NCI-H82 (cell line): ENCODE data around the gene APBB2.

Experiments used
- DNase-seq: peaks from one replicate; lab custom pipeline; 2025; lab: John Stamatoyannopoulos, UW

Gene APBB2

DNA sequence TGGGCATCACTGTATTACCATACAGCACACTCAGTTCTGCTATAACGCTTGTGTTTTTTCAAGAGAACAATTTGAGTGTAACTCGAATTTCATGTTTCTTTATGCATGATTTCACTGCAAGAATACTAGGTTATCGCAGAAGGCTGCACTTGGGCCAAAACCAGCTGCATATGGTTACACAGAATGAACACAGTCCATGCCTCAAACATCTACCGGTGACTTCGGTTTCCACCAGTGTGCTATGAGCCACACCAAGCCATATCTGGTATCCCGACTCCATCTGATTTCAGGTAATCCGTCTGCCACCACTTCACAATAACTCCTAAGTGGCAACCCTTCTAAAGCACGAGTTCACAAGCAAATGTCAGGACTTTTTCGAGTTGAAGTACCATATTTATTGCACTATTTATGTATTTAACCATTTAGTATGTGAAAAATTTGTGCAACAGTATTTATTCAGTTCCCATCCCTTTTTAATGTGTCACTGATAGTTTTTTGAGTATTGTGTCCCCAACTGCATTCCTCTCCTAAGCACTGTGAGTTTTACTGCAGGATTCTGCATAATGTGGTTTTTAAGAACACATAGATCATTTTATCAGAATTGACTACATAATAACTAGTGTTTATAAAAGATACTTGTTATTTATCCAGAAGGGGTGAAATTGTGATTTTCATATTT is 111.8 kb downstream of the APBB2 start:
- DNase-seq = no peak

DNA sequence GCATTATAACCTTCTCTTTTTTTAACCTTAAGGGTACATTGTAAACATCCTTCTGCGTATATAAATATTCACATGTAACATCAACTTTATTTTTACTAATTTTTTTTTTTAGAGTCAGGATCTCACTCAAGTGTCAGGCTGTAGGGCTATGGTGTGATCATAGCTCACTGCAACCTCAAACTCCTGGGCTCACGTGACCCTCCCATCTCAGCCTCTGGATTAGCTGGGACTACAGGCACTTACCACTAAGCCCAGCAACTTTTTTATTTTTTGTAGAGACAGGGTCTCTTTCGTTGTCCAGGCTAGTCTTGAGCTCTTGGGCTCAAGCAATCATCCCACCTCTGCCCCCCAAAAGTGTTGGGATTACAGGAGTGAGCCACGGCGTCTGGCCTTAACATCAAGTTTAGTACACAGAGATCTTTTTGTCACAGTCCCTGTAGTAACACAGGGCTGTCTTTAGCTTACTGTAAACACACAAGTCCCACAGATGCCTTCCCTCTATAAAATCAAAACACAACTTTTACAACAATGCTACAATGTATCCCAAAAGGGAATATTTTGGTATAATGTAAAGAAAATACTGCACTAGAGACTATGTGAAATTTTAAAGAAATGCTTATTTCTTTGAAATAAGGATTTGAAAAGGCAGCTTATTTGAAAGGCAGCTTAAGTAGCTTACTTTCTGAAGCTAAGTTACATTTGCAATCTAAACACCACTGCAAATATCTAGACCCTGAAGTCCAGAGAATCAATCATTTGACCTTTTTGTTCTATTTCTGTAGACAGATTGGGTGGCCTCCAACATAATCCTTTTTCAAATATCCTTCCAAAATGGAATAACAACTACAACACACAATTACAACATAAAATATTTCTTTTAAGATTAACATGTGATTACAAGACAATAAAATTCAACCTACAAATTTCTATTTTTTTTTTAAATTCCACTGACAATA is 116.0 kb downstream of the APBB2 start:
- peak; percentile 53 for DNase-seq

DNA sequence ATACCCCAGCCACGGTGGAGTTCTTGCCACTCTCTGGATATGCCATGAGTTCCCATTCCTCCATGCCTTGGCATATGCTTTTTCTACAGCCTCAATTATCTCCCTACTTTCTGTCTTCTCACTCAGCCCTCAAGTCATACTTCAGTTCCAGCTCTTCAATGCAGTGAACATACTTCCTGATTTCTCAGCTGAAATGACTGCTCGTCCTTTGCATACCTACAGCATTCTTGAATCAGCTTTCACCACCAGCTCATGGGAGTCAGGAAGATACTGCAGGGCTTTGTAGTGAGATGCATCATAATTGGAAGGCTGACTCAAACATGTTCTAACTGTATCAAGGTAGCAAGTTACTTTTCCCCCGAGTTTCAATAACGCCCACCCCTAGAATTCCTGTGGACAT is 118.4 kb downstream of the APBB2 start:
- DNase-seq = no peak

DNA sequence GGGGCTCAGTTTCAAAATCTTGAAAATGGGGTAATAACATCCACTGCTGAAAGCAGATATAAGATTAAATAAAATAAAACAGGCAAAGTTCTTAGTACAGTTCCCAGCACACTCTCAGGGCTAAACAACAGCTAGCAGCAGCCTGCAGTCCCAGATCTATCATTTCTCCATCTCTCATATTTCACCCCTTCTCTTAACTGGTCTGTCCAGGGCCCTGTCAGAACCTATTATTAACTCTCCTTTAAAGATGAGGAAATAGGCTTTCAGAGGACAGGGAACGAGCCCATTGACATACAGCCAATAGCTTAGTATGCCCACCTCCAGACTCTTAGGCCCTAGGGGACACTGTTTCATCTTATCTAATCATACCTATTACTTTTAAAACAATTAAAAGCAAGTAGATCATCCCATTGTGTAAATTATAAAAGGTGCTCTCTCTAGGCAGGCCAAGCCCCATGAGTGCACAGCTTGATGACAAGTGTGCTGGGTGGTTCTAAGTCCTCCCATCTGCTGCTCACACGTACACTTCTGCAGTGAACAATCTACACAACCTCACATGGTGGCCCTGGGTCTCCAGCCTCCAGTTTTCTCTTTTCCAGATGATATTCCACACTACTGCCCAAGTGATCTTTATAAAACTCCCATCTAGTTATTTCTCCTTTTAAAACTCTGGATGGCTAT is 119.0 kb downstream of the APBB2 start:
- no peak for DNase-seq

DNA sequence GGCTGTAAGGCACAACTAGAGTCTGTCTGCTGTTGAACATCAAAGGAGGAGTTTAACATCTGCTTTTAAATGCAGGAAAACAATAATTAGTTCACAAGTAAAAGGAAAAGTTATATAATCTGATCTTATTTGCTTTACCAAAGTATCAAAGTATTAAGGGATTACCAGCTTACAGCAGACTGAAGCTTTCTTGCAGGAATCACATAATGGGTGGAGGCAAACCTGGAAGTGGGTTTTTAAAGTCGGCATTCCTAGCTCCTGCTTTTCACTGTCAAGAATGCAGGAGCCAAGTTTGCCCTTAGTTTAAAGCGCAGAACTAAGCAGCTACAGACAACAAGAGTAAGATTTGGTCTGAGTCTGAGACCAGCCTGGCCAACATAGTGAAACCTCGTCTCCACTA is 122.2 kb downstream of the APBB2 start:
- peak; percentile 61 for DNase-seq

GRCh38 chr4:41081847-41082246 is 132.5 kb downstream of the APBB2 start:
- no peak for DNase-seq

DNA sequence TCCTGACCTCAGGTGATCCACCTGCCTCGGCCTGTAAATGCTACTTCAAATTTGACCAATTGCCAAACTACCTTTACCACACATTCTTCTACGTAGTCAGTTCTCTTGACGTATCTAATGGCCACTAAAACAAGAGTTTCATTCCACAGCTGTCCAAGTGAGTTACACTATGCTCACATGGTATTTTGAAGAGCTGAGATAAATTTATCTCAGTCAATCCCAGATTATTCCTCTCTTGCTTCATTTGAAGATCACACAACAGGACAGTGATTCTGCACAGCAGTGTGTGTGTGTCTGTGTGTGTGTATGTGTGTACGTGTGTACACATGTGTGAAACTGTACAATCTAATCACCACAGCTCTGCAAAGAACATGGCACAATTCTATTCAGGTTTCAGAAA is 133.4 kb downstream of the APBB2 start:
- no peak for DNase-seq

DNA sequence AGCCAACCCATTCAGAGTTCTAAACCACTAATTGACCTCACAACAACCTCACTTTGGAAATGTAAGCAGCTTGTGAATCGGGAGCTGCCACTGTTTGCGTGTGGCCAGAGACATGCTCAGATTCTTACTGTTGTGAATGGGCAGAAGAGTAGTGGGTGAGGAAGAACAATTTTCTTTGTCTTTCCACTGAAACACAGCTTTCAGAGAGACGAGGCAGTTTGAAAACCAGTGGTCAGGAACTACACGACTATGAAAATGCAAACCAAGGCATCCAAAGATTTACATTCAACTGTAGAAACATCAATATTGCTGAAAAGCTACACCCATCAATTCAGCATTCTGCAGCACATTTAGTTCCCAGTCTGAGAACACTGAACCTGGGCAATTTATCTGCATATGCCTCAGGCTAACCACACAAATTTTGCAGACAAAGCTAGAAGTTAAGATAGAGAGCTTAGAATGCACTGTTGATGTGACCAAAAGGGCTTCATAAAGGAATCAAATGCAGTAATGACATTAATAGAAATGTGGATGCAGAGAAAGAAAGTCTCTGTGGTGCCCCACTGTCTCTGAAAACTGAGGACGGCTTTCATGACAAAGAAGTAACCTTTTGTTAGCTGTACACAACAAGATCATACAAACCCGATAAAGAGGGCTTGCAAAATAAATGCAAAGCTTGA is 134.3 kb downstream of the APBB2 start:
- DNase-seq = no peak

GRCh38 chr4:41077628-41078027 is 136.7 kb downstream of the APBB2 start:
- no peak for DNase-seq

- DNase-seq = no peak
Observed at GRCh38 chr4:41076481-41076880, 137.9 kb downstream of the APBB2 start.

- no peak for DNase-seq
Observed at GRCh38 chr4:41074215-41074614, 140.1 kb downstream of the APBB2 start.

DNA sequence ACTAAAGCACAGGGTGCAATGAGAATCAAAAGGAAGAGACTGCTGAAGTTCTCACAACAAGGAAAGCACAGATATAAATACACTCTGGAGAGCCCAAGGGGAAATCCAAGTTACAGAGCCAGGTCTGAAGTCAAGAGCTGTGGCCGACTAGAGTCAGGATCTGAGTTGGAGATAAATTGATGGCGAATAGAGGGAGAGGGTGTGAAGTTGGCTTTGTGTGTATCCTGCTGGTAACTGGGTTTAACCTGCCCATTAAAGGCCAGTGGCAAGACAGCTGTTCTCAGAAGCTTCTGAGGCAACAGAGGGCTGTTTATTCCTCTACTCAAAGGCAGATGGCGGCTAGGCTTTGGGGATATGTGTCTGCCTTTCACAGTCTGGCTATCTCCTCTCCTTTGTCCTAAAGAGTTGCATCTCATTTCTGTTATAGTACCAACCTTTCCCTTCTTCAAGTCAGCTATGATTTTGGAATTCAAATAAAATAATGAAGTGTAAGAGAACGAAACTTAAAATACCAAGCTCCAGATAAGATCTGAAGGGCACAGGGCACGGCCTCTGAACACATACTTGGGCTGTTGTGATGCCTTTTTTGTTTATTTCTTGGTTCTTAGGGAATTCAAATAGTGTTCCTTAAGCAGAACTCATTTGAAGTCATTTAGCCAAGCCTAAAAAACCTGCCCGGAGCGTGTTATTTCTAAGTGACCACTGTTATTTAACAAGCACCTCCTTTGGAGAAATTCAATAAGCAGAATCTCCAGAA is 142.1 kb downstream of the APBB2 start:
- peak; percentile 53 for DNase-seq

GRCh38 chr4:41070516-41071281 is 143.6 kb downstream of the APBB2 start:
- no peak for DNase-seq

DNA sequence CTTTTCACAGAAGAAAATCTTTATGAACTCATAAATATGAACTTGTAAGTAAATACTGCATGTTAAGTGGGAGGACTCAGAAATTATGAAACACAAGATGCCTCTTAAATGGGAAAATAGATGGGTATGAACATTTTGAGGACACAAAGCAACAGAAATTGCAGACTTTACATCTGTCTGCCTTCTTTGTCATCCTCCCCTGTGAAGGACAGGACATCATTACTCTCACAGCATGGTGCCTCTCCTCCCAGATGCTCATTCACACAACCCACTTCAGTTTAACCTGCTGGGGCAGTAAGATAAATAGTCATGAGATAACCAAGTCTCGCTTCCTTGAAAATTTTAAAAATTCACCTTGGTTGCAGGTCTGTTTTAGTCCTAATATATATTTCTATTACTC is 144.5 kb downstream of the APBB2 start:
- no peak for DNase-seq

DNA sequence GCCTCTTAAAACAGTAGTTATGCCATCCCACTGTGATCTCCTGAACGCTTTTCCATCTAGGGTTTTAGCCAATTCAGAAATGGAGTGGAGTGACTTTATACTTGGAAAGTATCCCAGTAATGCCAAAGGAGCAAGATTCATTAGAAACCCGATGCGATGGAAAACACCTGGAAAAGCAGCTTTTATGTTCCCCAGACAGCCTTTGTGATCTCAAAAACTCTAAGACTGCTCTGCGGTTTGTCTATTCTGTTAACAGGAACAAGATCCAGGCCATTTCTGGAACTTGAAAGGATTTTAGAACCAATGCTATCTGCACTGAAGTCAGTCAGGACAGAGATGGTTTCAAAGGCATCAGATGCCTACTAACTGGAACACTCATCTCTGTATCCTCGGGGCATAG is 145.1 kb downstream of the APBB2 start:
- no peak for DNase-seq

- no peak for DNase-seq
Observed at GRCh38 chr4:41067369-41067768, 147.0 kb downstream of the APBB2 start.

- DNase-seq = no peak
Observed at GRCh38 chr4:41066049-41066448, 148.3 kb downstream of the APBB2 start.

- no peak for DNase-seq
Observed at GRCh38 chr4:41065434-41066006, 148.8 kb downstream of the APBB2 start.

DNA sequence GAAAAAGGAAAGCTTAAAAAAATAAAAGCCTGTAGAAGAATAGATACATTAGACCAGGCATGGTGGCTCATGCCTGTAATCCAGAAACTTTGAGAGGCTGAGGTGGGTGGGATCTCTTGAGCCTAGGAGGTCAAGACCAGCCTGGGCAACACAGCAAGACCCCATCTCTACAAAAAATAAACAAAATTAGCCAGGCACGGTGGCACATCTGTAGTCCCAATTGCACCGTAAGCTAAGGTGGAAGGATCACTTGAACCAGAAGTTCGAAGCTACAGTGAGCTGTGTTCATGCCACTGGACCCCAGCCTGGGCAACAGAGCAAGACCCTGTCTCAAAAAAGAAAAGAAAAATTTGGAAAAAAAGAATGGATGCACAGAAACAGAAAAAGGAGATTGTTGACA is 149.4 kb downstream of the APBB2 start:
- DNase-seq = no peak

DNA sequence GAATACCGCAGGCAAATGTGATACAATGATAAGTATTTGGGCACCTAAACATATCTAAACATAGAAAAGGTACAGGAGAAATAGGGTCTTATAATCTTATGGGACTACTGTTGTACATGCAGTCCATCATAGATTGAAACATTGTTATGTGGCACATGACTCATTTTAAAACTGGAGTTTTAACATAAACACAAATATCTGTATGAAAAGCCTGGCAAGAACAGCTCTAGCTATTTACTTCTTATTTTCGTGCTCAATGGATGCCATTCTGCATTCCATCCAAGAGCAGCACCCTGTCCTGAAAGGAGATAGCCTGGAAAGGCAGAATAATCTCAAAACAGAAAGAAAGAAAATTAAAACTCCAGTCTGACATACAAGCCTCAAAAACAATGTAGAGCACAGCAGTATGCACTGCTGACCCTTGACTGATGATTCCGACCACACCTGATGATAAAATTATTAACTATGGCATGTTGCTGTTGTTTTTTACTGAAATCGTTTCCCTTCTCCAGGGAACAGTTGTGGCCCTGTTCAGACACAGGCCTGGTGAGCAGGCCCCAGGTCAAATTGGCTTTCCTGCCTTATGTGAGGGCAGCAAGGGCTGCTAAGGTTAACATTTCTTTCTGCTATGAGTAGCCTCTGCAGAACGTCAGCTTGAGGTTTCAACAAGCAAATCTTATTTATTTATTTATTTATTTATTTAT is 152.7 kb downstream of the APBB2 start:
- DNase-seq = no peak
